Stimulated activated CD8-positive, alpha-beta memory T cell treated with anti-CD3 and anti-CD28 coated beads, Interleukin-7, amount 100 ng/mL, for 4 hours (primary cell): Measurements from ENCODE around the gene JAGN1.
"Not testable (repeated sequence)": the region's sequence is repeated elsewhere in the genome, so short reads cannot be mapped to it uniquely, and the experiment has no call there.

Experiments used
- DNase-seq, 2 donors: peaks; one replicate each; pipeline ENCODE4 v3.0.0-alpha.2; 2020; ENCODE audit warnings: low read depth in 2 of 2

Gene JAGN1

DNA sequence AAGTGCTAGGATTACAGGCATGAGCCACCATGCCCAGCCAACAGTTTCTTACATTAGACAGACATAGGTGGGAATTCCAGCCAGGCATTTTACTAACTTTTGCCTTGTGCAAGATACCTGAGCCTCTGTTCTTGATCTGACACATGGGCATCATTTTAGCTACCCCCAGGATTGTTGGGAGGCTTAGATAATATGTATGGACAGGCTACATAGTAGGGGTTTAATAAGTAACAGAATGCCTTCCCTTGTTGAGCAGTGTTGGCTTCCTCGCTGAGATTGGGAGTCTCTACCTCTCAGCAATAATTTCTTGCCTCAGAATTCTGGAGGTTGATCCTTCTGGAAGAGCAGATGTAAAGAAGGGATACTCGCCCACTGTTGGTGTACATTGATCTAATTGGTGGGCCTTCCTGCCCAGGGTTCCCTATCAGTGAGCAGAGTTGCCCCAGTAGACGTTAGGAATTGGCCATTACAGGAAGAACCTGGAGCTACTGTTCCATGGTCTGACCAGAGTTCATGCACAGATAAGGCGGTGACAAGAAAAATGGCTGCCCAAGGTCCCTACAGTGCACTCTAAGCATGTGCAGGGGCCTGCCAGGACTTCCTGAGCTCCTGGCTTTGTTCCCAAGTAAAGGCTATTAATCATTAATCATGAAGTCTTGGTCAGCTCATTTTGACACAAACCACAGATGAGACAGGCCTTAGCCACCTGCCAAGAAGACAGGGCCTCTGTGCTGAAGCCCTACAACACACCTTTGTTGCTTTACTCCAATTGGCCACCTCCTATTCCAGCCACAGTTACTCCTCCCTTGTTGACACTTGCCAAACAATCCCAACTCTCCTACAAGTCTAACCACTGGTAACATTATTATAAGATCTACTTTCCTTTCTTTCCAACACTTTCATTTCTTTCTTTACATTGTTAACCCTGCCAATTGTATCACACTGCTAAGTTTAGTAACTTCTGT is 7.3 kb downstream of the JAGN1 start:
- no peak for DNase-seq

DNA sequence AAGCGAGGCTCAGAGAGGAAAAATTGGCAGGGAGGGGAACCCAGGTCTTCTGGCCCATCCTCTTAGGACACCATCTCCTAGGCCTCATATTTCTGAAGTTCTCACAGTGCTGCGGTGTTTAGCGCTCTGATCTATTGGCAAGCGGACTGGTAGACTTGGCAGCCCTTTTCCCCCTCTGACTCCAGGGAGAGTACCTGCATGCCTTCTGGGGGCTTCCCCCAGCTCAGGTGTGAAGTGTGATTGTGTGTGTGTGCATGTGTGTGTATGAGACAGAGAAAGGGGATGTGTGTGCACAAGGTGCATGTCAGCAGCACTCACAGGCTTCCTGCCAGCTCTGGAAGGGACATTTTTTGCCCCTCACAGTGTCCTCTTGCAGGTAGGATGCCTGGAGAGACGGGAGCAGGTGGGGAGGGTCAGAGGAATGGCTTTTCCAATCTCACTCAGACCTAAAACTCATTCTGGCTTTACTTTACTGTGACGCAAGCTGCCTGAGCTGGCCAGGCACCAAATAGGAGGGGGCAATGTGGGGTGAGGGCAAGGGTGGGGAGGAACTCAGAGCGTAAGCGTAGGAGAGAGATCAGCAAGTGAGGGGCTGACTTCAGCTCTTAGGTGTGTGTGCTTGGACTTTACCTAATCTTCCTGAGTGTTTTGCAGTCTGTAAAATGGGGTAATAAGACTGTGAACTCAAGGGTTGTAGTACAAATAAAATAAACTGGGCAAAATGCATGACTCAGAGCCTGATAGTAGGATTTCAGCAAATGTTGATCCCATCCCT is 8.2 kb downstream of the JAGN1 start:
- no peak for DNase-seq

DNA sequence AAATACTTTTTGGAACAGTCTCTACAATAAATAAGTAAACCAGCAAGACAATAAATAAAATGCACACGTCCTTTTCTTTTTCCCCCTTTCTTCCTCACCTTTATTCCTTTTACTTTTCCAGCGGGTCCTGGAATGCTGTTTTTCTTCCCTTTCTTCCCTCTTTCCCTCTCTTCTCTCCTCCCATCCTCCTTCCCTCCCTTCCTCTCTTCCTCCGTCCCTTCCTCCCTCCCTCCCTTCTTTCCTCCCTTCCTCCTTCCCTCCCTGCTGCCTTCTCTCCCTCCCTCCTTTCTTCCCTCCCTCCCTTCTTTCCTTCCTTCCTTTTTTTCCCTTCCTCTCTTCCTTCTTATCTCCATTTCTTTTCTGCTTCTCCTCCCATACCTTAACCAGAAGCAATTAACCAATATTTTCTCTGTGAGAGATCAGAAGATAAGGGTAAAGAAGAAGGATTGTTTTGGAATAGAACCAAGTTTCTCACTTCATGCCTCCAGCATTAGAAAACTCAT is 8.9 kb downstream of the JAGN1 start:
- no peak for DNase-seq

DNA sequence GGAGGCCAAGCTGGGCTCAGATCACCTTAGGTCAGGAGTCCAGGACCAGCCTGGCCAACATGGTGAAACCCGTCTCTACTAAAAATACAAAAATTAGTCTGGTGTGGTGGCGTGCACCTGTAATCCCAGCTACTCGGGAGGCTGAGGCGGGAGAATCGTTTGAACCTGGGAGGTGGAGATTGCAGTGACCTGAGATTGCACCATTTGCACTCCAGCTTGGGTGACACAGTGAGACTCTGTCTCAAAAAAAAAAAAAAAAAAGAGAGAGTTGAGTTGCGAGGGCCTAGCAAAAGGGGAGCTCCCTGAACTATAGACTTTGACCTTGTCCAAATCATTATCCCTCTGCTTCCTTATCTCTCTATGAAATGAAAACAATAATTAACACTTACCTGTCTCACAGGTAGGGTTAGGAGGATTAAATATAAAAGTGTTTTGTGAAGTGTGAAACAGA is 10.6 kb downstream of the JAGN1 start:
- DNase-seq, result not testable (repeated sequence)

- DNase-seq, result peak in 1 of 2 donors; percentile 6
Measured at GRCh38 chr3:9901967-9902366, 11.6 kb downstream of the JAGN1 start.

DNA sequence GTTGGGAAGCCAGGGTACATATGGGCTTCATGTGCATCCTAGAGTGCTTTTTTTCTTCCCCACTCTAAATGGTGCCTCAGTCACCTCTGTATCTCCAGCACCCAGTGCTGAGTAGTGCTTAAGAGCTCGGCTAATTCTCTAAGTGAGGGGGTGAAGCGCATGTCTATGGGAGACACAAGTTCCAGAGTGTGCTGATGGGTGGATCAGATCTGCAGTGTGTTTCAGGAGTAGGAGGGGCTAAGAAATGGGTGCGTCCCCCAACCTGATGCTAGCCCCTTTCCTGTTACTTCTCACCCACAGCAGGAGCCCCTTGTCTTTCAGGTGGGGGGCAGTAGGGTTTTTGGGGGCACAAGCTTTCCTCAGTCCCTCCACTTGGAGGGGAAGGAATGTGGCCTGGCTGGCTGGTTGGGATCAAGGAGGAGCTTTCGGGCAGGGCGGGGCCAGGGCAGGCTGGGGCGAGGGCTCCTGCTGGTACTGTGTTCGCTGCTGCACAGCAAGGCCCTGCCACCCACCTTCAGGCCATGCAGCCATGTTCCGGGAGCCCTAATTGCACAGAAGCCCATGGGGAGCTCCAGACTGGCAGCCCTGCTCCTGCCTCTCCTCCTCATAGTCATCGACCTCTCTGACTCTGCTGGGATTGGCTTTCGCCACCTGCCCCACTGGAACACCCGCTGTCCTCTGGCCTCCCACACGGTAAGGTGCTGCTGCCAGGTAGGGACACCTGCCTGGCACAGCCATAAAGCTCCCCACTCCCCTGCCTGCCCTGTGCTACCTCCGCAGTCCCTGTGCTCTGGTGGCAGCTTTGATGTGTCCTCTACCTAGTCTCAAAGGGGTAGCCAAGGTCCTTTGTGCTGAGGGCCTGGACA is 12.2 kb downstream of the JAGN1 start, which contains the start of gene IL17RE:
IL17RE (plus strand) TSS at position 477 of the 866 bp plus-strand sequence; CDS start at position 562, 85 bp downstream.
- DNase-seq, result no peak

DNA sequence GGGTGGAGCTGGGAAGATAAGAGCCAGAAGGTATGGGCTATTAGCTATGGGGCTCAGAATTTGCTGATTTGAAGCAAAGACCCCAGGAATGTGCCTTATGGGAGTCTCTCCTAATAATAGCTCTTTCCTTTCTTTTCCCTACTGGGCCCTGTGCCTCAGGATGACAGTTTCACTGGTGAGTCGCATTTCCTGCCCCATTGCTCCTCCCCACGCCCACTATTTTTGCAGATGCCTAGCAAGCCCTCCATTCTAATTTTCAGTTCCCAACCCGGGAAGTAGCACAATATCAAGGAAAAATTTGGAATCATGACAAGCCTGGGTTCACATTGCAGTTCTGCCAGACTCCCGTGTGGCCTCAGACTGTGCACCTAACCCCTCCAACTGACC is 12.8 kb downstream of the JAGN1 start:
- no peak for DNase-seq

DNA sequence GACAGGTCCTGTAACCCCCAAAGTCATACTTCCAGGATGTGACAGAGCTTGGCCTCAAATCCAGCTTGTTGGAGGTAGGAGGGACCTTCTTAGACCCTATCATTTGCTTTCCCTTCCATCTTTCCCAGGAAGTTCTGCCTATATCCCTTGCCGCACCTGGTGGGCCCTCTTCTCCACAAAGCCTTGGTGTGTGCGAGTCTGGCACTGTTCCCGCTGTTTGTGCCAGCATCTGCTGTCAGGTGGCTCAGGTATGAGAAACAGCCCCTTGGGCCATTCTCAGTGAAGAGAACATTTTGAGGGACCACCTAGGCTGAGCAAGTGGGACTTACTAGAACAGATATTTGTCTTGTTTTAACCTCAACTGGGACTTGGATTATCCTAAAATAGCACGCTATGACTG is 13.5 kb downstream of the JAGN1 start:
- no peak for DNase-seq

DNA sequence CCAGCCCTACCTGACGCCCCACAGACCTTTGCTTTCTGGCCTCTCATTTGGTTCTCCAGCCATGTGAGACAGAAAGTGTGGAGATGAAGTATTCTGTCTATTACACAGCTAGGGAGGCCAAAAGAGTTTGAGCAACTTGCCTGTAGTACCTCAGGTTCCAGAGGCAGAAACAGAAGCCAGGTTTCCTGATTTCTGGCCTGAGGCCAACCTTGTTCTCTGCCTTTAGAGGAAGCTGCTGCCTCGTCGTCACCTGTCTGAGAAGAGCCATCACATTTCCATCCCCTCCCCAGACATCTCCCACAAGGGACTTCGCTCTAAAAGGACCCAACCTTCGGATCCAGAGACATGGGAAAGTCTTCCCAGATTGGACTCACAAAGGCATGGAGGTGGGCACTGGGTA is 16.1 kb downstream of the JAGN1 start:
- no peak for DNase-seq

DNA sequence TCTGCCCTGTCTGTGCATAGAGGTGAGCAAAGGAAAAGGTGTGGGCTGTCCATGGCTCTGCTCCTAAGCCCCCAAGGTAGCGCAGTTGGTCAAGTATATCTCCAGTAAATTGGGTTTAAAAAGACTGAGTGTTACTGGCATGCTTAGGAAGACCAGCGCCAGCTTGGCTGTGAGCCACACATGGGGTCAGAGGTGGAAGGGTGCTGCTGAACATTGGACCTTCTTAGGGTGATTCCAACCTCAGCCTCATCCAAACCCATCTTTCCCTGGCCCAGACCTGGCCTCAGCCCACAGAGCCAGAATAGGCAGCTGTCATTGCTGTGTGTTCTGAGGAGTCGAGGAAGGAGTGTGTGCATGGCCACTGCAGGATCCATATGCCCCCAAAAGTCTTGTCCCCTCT is 17.9 kb downstream of the JAGN1 start:
- DNase-seq, result no peak

GRCh38 chr3:9909221-9910013 is 19.0 kb downstream of the JAGN1 start:
- no peak for DNase-seq

- DNase-seq, result no peak
Measured at GRCh38 chr3:9911863-9912262, 21.5 kb downstream of the JAGN1 start.

- no peak for DNase-seq
Measured at GRCh38 chr3:9912294-9912935, 22.0 kb downstream of the JAGN1 start.

DNA sequence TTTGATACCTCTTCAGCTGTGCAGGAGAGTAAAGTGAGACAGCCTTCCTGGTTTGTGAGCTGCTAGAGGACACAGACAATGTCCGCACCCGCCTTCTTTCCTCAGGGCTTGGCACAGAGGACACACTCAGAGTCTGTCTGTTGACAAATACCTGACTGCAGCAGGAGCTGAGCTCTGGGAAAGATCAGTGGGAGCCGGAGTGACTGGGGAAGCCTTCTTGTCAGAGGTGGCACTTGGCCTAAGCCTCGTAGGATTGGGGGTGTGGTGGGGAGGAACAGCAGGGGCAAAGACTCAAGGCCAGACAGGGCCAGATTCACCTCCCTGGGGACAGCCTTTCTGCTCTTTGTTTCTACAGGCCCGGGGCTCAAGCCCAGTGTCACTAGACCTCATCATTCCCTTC is 23.2 kb downstream of the JAGN1 start:
- DNase-seq, result no peak

DNA sequence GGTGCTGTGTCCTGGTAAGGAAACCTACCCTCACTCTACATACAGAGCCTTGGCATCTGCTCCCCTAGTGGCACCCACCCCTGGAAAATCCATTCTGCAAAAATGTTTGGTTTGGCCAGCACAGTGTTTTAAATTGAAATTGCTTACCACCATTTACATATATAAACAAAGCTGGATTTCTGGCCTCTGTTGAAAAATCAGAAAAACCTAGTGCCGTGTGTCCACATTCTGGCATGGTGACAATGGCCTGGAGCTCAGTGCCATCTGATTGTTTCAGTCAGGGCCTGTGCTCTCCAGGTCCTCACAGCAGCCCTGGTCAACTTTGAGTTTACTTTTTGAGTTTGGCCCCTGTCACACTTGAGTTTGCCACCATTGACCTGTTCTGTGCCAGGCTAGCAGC is 23.6 kb downstream of the JAGN1 start:
- DNase-seq, result no peak

GRCh38 chr3:9914559-9915253 is 24.3 kb downstream of the JAGN1 start:
- no peak for DNase-seq

GRCh38 chr3:9915254-9916141 is 25.1 kb downstream of the JAGN1 start:
- no peak for DNase-seq

DNA sequence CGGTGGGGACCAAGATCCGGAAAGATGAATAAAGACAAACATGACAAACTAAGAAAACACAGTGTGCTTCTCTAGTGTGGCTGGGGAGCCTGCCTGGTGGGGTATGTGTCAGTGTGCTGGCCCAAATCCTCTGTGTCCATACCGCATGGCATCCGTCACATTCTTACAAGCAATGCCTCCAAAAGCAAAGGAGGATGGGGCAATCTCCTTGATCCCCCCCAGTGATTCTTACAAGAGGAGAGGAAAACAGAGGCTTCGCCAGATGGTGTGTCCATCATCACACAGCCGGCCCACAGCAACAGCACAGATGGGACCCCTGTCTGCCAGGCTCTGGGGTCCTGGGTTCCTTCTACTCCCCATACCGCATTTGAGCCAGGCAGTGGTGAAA is 25.9 kb downstream of the JAGN1 start:
- no peak for DNase-seq
